Inflammatory macrophage (primary cell): ENCODE results near the gene AGFG1.

ENCODE experiments used
- DNase-seq, 2 donors: peaks; one replicate each; pipeline ENCODE4 v3.0.0-alpha.2; 2020 to 2022
- total RNA-seq, 18 experiments: gene quantifications; one replicate each; lab custom pipeline; 2026; ENCODE audit warnings: mixed read lengths in 6 of 18, inconsistent platforms in 2 of 18; lab: John Stamatoyannopoulos, UW

The AGFG1 gene, protein sequence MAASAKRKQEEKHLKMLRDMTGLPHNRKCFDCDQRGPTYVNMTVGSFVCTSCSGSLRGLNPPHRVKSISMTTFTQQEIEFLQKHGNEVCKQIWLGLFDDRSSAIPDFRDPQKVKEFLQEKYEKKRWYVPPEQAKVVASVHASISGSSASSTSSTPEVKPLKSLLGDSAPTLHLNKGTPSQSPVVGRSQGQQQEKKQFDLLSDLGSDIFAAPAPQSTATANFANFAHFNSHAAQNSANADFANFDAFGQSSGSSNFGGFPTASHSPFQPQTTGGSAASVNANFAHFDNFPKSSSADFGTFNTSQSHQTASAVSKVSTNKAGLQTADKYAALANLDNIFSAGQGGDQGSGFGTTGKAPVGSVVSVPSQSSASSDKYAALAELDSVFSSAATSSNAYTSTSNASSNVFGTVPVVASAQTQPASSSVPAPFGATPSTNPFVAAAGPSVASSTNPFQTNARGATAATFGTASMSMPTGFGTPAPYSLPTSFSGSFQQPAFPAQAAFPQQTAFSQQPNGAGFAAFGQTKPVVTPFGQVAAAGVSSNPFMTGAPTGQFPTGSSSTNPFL
- 92.0 to 272 (median 142) reads per million in 18 experiments for total RNA-seq

DNA sequence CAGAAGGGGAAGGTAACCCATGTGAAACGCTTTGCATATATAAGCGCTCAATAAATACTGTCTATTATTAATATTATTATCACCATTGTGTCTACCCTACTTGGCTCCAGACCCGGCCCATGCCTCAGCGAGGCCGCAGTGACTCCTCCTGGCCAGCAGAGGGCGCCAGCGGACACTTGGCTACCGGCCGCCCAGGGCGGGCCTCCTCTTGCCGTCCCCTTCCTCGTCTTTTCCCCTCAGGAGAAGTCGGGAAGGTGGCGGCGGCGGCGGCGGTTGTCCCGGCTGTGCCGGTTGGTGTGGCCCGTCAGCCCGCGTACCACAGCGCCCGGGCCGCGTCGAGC is at the start of gene AGFG1:
AGFG1 (plus strand) TSS at position 233 of the 341 bp plus-strand sequence. CDS start 266 bp downstream, outside the sequence.
- peak; percentile 86 to 87 for DNase-seq

DNA sequence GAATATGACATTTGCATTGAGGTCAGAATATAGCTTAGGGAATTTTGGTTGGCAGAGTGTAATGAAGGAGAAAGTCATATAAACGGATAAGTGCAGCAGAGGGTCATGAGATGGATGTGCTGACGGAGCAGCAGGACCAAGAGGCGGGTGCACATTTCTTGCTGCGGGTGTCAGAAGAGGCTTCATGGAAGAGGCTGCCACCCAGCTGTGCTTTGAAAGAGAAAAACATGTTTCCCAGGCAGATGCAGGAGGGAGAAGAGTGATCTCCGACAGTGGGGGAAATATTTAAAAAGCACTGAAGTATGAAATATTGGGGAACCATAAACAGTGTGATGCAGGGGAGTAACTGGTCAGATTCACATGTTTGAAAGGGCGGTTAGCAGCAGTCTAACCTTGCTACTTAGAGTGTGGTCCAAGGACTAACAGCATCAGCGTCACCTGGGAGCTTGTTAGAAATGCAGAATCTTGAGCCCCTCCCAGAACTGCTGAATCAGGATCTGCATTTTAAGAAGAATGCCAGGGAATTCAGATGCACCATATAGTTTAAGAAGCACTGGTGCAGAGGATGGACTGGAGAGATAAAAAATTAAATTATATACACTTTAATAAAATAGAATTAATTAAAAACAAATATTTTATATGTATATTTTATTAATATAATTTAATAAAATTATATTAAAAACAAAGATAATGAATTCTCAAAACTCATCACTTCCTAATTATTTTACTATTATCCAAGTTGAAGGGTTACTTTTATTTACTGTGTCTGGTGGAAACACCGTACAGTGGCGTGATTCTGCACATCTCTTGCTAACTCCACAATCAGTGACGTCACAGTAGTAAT is 48.1 kb upstream of the AGFG1 start:
- DNase-seq: no peak

DNA sequence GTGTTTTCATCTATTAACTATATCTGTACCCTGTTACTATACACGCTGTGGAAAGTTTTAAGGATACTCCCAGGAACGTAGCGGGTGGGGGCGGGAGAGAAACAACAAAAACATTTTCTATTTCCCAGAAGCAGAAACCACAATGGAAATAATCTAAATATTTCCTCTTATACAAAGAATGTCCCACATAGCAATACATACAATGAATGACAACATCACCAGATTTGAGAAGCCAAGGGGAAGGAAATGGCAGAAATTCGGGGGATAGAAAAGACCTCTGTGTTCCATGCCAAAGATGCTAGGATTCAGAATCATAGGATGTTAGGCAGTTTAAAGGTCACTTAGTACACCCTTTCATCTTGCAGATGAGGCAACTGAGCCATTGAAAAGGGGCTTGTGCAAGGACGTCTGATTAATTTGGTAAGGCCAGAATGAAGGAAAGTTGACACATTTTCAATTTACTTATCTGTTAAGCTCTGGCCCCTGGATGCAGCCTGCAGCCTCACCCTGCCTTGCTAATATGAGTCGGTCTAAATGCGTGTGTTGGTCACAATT is 43.1 kb upstream of the AGFG1 start:
- DNase-seq: peak in 1 of 2 donors; percentile 30

DNA sequence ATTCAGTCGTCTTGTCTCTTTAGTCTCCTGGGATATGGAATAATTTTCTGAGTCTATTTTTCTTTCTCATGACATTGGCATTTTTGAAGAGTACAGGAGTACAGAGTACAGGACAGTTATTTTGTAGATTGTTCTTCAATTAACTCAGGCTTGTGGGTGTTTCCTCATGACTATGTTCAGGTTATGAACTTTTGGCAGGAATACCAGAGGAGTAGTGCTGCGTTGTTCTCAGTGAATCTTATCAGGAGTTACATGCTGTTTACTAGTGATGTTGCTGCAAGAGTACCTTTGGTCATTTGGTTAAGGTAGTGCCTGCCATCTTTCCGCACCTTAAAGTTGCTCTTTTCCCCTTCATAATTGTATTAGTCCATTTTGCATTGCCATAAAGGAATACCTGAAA is 41.3 kb upstream of the AGFG1 start:
- no peak for DNase-seq

DNA sequence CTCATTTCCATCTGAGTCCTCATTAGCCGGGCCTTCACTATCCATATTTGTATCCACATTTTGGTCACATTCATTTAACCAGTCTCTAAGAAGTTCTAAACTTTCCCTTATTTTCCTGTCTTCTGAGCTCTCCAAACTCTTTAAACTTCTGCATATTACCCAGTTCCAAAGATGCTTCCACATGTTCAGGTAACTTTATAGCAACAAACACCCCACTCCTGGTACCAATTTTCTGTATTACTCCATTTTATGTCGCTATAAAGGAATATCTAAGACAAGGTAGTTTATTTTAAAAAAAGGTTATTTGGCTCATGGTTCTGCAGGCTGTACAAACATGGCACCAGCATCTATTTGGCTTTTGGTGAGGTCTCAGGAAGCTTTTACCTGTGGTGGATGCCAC is 38.8 kb upstream of the AGFG1 start:
- DNase-seq: no peak

DNA sequence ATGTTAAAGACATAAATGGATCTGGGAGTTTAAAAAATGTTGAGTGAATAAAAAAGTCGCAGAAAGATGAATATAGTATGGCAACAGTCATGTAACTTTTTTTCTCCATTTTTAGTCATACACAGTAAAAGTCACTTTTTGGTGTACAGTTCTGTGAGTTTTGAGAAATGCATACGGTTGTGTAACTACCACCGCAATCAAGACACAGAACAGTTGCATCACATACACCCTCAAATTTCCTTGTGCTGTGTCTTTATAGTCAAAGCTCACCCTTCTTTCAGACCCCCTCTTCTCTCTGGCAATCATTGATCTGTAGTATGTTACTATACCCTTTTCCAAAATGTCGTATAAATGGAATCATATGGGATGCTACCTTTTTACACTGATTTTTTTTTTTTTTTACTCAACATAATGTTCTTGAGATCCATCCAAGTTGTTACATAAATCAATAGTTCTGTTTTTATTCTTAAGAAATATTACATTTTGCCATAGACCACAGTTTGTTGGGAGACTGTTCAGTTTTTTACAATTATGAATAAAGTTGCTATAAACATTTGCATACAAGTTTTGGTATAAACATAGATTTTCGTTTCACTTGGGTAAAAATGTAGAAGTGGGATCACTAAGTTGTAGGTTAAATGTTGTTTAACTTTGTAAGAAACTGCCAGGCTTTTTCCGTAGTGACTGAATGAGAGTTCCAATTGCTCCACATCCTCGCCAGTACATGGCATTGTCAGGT is 35.4 kb upstream of the AGFG1 start:
- DNase-seq: peak; percentile 74 to 90

DNA sequence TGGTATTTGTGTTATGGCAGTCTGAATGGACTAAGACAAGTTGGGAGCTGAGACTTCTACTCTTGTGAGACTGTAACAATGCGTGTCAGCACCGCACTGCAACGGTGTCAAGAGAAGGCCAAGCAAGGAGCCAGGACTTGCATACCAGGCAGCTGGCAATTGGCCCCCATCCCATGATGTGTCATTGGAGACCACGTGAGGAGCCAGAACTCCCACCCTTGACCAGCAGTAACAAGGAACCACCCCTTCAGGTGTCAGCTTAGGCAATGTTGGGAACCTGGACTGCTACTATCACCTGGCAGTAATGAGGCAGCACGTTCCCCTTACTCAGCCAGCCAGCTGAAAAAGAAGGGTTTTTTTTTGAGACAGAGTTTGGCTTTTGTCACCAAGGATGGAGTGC is 32.7 kb upstream of the AGFG1 start:
- DNase-seq: no peak

DNA sequence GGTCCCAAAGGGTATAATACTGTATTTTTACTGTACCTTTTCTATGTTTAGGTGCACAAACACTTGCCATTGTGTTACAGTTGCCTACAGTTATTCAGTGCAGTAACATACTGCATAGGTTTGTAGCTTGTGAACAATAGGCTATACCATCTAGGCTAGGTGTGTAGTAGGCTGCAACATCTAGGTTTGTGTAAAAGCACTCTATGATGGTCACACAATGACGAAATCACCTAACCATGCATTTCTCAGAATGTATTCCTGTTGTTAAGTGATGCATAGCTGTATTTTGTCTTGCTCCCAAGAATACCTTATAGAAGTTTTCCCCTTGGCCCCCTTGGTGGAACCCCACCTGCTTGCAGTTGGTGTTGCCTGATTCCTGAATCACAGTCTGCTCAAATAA is 29.3 kb upstream of the AGFG1 start:
- DNase-seq: no peak

DNA sequence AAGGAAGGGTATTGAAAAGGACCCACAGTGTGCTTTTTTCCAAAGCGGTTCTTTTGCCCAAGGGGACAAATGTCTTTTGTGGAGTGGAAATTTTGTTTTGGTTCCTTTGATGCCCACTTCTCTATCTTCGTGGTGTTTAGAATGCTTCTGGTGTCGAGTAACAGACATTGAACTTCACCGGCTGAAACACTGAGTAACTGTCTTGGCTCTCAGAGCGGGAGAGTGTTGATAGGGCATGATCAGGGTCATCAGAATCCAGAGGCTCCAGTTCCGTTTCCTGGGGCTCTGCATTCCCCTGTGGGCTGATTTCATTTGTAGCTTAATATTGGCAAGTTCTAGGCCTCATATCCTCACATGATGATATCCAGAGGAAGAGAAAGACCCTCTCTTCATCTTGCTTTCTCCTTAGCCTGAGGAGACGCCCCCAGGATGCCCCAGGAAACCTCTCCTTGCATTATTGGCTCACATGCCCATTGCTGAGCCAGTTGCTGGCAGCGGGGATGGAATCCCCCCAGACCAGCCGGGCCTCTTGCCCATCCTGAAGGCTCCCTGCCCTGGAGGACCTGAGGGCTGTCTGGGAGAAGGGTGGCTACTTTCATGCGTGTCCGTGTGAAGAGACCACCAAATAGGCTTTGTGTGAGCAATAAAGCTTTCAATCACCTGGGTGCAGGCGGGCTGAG is 27.9 kb upstream of the AGFG1 start:
- DNase-seq: no peak

DNA sequence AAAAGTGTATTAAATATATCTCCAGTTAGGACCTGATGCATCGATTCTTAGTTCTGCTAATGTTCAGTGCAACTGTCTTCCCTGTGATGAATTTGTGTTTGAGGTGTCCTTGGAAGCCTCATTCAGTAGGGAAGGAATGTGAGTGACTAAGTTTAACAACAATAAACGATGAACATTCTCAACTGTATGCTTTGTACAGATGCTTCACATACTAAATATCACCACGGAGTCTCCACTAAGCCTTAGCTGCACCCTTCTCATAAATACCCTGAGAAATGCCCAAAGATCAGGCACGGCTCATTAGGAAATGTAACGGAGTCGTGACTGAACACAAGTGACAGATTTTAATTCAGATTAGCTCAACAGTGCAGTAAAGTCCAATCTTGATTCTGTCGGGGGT is 24.4 kb upstream of the AGFG1 start:
- no peak for DNase-seq

DNA sequence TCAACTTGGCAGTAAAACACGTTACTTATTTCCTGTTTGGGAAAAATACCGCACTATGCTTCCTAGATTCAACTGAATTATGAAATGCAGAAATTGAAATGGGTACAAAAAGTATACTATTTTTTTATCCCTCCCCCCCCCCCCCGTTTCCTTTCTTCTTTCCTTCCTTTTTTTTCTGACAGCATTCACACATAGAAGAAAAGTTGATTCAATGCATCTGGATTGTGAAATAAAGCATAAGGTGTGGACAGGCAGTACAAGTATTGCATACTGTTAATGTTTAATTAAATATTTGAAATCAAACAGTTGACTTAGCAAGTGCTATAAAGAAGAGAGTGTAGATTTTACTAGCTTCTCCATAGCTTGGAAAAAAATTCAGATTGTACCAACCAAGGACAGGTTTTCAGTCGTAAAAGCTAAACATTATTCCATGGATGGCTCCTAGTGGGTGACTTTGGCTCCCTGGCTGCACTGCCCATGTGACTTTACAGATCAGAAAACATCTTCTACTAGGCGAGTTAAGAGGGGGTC is 21.6 kb upstream of the AGFG1 start:
- peak in 1 of 2 donors; percentile 65 for DNase-seq

DNA sequence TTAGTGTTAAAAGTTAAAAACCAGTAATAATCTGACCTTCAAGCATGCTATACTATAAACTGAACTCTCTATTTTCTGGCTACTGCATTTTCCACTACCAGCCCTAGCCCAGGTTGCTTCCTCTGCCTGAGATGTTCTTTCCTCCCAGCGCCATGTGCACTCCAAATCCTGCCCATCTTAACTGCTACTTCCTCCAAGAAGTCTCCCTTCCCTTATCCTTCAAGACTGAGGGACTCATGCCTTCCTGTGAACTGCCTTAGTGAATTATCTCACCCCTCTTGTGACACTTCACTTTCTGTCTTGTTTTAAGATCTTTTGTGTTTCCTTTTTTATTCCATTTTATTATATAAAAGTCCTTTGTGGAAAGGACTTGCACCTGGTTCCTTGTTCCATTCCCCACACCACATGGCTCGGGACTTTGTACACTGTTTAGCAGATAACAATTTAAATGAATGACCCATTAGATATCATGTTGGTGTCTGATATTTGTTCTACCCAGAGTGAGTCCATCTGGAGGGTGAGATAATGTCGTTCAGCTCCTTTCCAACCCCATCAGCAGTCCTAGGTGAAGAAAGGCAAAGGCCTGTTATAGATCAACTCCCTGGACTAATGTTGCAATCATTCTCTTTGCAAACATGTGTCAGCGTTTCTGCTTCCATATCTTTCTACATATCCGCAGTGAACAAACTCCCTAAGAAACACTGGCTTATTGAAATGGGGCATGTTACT is 20.9 kb upstream of the AGFG1 start:
- DNase-seq: peak; percentile 75 to 88

DNA sequence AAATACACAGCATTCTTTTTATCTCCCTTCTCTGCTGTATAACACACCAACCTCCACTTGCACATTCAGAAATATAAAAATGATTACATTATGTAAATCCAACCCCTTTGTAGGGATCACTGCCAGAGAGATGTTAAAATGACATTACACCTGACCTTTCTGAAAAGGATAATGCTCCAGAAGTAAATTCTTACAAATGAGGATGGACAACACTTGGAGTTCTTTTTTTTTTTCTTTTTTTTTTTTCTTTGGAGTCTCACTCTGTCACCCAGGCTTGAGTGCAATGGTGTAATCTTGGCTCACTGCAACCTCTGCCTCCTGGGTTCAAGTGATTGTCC is 20.3 kb upstream of the AGFG1 start:
- DNase-seq: no peak

DNA sequence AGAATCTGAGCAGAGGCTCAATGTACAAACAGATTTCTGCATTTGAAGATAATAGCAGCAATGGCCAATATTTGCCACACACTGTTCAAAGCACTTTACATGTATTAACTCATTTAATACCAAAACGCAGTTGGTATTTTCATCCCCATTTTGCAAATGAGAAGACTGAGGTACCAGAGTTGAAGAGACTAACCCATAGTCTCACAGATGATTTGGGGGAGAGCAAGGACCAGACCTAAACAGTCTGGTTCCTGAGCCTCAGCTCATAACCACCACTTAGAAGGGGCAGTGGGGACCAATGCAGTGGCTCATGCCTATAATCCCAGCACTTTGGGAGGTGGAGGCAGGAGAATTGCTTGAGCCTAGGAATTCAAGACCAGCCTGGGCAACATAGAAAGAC is 18.1 kb upstream of the AGFG1 start:
- DNase-seq: no peak

DNA sequence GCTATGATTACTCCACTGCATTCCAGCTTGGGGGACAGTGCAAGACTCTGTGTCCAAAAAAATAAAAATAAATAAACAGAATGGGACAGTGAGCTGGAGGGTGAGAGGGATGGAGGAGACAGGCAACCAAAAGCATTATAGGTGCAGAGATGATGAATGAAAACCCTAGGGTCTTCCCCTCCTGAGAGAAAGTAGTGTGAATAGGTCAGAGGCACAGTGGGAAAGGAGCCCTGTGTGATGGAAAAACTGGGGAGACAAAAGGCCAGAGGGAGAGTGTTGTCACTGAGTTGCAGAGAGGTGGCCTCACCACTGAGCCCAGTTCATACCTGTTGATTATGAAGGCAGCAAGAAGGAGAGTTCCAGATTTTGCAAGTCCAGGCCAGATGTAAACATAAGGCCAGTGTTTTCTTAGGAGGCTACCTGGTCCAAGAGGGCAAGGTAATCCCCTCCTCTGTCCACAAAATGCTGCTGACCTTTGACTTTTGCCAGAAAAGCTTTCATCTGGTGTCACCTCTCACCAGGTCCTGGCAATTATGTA is 17.6 kb upstream of the AGFG1 start:
- DNase-seq: no peak

DNA sequence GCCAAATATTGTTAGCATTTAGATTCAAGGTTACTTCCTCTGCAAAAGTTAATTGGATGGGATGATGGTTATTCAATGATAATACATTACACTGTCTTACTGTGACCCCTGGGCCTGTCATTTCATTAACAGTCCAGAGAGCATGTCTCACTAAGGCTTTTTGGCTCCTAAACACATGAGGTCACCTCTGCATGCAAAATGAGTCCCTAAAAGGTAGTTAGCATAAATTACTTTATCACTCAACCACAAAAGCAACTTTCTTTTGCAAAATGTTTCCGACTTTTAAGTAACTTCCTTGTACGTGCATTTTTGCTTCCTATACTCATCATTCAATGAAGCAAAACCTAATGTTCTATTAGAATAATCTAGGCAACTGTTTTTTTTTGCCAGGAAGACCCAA is 16.8 kb upstream of the AGFG1 start:
- DNase-seq: no peak

DNA sequence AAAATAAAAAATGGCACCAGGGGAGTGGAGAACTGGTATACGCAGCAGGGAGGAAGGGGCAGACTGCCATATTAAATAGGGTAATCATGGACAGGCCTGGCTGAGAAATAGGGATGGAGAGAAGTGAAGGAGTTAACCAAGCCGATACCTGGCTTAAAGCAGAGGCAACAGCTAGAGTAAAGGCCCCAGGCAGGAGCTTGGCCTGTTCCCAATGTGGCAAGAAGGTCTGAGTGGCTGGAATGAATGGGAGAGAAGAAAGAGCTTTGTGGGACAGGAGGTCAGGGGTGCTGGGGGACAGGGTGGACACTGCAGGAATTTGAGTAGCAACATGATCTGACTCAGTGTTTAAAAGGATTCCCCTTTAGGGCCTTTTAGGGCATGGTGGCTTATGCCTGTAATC is 15.9 kb upstream of the AGFG1 start:
- no peak for DNase-seq

DNA sequence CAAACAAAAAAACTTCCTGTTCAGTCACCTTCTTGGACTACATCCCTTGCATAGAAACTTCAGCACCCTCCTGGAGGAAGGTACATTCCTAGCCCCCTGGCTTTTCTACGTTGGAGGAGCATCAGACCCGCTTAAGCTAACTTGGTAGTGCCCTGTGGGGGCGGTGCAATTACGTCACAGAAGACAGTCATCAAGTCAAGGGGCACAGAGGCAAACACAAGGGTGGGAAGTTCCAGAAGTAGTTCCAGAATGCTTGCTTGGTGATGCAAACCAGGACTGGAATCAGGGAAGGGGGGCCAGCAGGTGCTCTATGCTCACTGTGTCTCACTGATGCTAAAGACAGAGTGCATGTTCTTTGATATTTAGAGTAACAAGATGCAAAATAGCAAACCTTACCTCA is 15.2 kb upstream of the AGFG1 start:
- DNase-seq: peak; percentile 36 to 67

DNA sequence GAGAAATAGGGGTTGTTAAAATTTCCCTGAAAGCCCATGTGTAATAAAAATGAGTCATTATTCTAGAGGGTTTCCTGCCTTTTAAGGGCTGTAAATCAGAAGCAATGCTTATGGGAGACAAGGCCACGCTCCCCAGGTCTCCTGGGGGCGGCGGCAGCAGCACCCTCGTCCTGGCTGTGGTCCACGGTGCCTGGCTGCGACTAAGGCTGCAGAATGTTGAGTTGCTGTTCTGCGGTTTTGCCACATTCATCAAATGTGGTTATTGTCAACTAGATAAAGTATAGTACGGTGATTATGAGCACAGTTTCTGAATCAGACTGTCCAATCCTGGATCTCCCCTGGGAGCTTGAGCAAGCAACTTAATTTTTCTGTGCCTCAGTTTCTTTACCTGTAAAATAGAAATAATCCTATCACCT is 11.9 kb upstream of the AGFG1 start:
- peak in 1 of 2 donors; percentile 12 for DNase-seq

DNA sequence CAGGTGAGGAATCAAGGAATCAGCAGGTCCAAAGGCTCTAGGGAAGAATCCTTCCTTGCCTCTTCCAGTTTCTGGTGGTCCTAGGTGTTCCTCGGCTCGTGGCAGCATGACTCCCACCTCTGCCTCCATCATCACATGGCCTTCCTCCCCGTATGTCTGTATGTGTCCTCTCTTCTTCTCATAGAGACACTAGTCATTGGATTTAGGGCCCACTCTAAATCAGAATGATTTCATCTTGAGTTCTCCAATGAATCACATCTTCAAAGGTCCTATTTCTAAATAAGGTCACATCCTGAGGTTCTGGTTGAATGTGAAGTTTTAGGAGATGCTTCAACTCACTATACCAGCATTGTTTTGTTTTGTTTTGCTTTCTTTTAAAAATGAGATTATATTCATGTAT is 11.1 kb upstream of the AGFG1 start:
- no peak for DNase-seq
